Neural progenitor cell (in vitro differentiated cells): Measurements from ENCODE around the gene DZIP1L.

ENCODE experiments used
- CTCF ChIP-seq: fragments of 200-600 bp; sonication (generic); IDR thresholded peaks from 2 replicates; pipeline ENCODE4 v1.5.1; 2017; ENCODE audit warnings: antibody characterized with exemption, mild to moderate bottlenecking
- EZH2 ChIP-seq: fragments of 200-600 bp; sonication (generic); IDR thresholded peaks from 2 replicates; pipeline ENCODE4 v1.6.1; 2017; ENCODE audit warnings: antibody characterized with exemption, mild to moderate bottlenecking, moderate library complexity

GRCh38 chr3:138016065-138016464, 99.3 kb downstream of the DZIP1L start:
- no peak for TF ChIP-seq EZH2
- no peak for TF ChIP-seq CTCF
